ENCODE data around the gene HOGA1.
"Not testable (repeated sequence)": the region's sequence is repeated elsewhere in the genome, so short reads cannot be mapped to it uniquely, and the experiment has no call there.

DNA sequence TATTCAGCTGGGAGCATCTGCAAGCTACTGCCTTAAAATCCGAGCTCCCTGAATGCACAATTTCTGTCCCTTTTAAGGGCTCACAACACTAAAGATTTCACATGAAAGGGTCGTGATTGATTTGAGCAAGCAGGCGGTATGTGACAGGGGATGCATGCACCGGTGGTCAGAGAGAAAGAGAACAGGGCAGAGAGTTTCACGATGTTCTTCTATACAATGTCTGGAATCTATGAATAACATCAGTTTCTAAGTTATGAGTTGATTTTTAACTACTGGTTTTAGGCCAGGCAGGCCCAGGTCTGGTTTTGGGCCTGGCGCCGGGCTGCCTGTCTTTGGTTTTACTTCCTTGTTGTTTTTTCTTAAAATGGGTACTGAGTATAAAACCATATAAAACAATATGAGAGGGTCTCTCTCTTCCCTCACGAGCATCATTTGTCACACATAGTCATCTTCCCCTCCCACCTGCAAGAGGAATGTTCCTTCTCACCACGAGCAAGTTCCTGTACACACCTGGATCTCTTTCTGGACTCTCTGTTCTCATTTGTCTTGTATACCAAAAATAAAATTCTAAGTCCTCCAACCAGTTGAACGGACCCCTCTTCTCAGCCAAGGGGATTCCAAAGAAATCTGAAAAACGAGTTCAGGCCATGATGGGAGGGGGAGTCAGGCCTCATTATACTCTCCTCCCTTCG lies 22.7 kb upstream of the HOGA1 start:
- TF ChIP-seq, protein P1, sequence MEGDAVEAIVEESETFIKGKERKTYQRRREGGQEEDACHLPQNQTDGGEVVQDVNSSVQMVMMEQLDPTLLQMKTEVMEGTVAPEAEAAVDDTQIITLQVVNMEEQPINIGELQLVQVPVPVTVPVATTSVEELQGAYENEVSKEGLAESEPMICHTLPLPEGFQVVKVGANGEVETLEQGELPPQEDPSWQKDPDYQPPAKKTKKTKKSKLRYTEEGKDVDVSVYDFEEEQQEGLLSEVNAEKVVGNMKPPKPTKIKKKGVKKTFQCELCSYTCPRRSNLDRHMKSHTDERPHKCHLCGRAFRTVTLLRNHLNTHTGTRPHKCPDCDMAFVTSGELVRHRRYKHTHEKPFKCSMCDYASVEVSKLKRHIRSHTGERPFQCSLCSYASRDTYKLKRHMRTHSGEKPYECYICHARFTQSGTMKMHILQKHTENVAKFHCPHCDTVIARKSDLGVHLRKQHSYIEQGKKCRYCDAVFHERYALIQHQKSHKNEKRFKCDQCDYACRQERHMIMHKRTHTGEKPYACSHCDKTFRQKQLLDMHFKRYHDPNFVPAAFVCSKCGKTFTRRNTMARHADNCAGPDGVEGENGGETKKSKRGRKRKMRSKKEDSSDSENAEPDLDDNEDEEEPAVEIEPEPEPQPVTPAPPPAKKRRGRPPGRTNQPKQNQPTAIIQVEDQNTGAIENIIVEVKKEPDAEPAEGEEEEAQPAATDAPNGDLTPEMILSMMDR (IDR thresholded peaks at IDR 0.05): not testable (repeated sequence)
- TF ChIP-seq POLR2A (IDR thresholded peaks at IDR 0.05): not testable (repeated sequence)

All from Peyer's patch (tissue), 4 donors.